IMR-90 (cell line): ENCODE data around the gene IMMP1L. TPM values are rescaled to one million over a fixed set of nuclear protein-coding genes. Genes with fewer than 3 reads are reported as not detected.

Experiments
- ATAC-seq: fragments of 200-7000 bp; cut with Tn5 transposase; 2 replicates; pipeline ENCODE4 v1.9.1; 2020; ENCODE audit warnings: low read depth, mild to moderate bottlenecking, moderate library complexity
- BruUV-seq: library from RNA; stranded (reverse); fragments of 400-500 nt; replicated peaks from 2 replicates; lab custom pipeline; 2021; lab: Mats Ljungman, UMichigan
- CTCF ChIA-PET: fragments of 300-600 bp; formaldehyde crosslinking; extraction: SDS; loops from one replicate; lab custom pipeline; 2021; ENCODE audit warnings: antibody characterized with exemption; lab: Yijun Ruan, JAX
- POLR2A ChIA-PET: fragments of 300-600 bp; sonication (Branson Sonifier 250); formaldehyde crosslinking; loops from one replicate; lab custom pipeline; 2022; ENCODE audit warnings: antibody characterized with exemption; ENCODE audit not compliant: unreplicated experiment; lab: Charles Lee
- DNase-seq: peaks from one replicate; pipeline ENCODE4 v3.0.0; 2013
- H2AFZ ChIP-seq: replicated peaks from 2 replicates; pipeline ENCODE3; 2013; ENCODE audit warnings: low read length, mild to moderate bottlenecking; ENCODE audit not compliant: poor library complexity
- H2AK5ac ChIP-seq: 2 replicates; pipeline ENCODE4 v1.6.1; 2013; ENCODE audit warnings: low read depth, low read length, inconsistent platforms
- H2AK9ac ChIP-seq: replicated peaks from 2 replicates; pipeline ENCODE3; 2013; ENCODE audit warnings: mild to moderate bottlenecking, low read depth, low read length, moderate library complexity; ENCODE audit not compliant: poor library complexity
- H2BK120ac ChIP-seq: 2 replicates; pipeline ENCODE4 v1.6.1; 2013; ENCODE audit warnings: low read depth, low read length, inconsistent platforms
- H2BK15ac ChIP-seq: 3 replicates; pipeline ENCODE4 v1.6.1; 2013; ENCODE audit warnings: low read depth, low read length, inconsistent platforms
- H2BK20ac ChIP-seq: 2 replicates; pipeline ENCODE4 v1.6.1; 2013; ENCODE audit warnings: low read depth, mild to moderate bottlenecking, inconsistent platforms, low read length, moderate library complexity
- H2BK5ac ChIP-seq: 2 replicates; pipeline ENCODE4 v1.6.1; 2013; ENCODE audit warnings: mild to moderate bottlenecking, low read depth, low read length, inconsistent platforms; ENCODE audit not compliant: poor library complexity, severe bottlenecking
- H3K14ac ChIP-seq: replicated peaks from 2 replicates; pipeline ENCODE4 v1.6.1; 2013; ENCODE audit warnings: low read depth, low read length, inconsistent platforms
- H3K18ac ChIP-seq: 2 replicates; pipeline ENCODE4 v1.6.1; 2013; ENCODE audit warnings: low read depth, low read length, control low read depth
- H3K23ac ChIP-seq: 2 replicates; pipeline ENCODE4 v1.6.1; 2013; ENCODE audit warnings: low read depth, low read length, inconsistent platforms
- H3K27ac ChIP-seq: 2 replicates; pipeline ENCODE4 v1.5.1; 2013; ENCODE audit warnings: mild to moderate bottlenecking, control low read depth, low read length; ENCODE audit not compliant: insufficient read depth
- H3K27me3 ChIP-seq: 2 replicates; pipeline ENCODE4 v1.6.1; 2013; ENCODE audit warnings: low read length; ENCODE audit not compliant: control insufficient read depth, insufficient read depth
- H3K36me3 ChIP-seq: 2 replicates; pipeline ENCODE4 v1.6.1; 2013; ENCODE audit warnings: low read length, mixed read lengths; ENCODE audit not compliant: control insufficient read depth, insufficient read depth
- H3K4ac ChIP-seq: 2 replicates; pipeline ENCODE4 v1.6.1; 2013; ENCODE audit warnings: low read depth, low read length, inconsistent platforms
- H3K4me1 ChIP-seq: 2 replicates; pipeline ENCODE4 v1.6.1; 2013; ENCODE audit warnings: low read length, mixed read lengths; ENCODE audit not compliant: control insufficient read depth, insufficient read depth
- H3K4me2 ChIP-seq: 2 replicates; pipeline ENCODE4 v1.6.1; 2013; ENCODE audit warnings: low read depth, mild to moderate bottlenecking, control low read depth, low read length, moderate library complexity
- H3K4me3 ChIP-seq: 2 replicates; pipeline ENCODE4 v1.5.1; 2013; ENCODE audit warnings: low read depth, mild to moderate bottlenecking, control low read depth, low read length, moderate library complexity; ENCODE audit not compliant: insufficient read depth
- H3K56ac ChIP-seq: 2 replicates; pipeline ENCODE4 v1.6.1; 2013; ENCODE audit warnings: low read length, inconsistent platforms; ENCODE audit not compliant: insufficient read depth; ENCODE audit errors: extremely low read depth
- H3K79me1 ChIP-seq, 2 experiments: 2 replicates each; pipeline ENCODE4 v1.6.1; 2013; ENCODE audit warnings: low read length in 2 of 2, inconsistent platforms in 1 of 2, low read depth in 1 of 2
- H3K9ac ChIP-seq: 2 replicates; pipeline ENCODE4 v1.6.1; 2013; ENCODE audit warnings: low read depth, low read length, control low read depth
- H3K9me1 ChIP-seq: 2 replicates; pipeline ENCODE4 v1.6.1; 2013; ENCODE audit warnings: low read length, inconsistent platforms; ENCODE audit not compliant: insufficient read depth
- H3K9me3 ChIP-seq: 2 replicates; pipeline ENCODE4 v1.6.1; 2013; ENCODE audit warnings: low read length; ENCODE audit not compliant: control insufficient read depth, insufficient read depth
- H4K20me1 ChIP-seq: 2 replicates; pipeline ENCODE4 v1.6.1; 2013; ENCODE audit warnings: low read length, inconsistent platforms; ENCODE audit not compliant: insufficient read depth
- H4K5ac ChIP-seq: 2 replicates; pipeline ENCODE4 v1.6.1; 2013; ENCODE audit warnings: mild to moderate bottlenecking, low read depth, low read length, control low read depth
- H4K8ac ChIP-seq, 2 experiments: 2 replicates each; pipeline ENCODE4 v1.6.1; 2013; ENCODE audit warnings: low read depth in 2 of 2, low read length in 2 of 2, control low read depth in 1 of 2, inconsistent platforms in 1 of 2
- H4K91ac ChIP-seq: 2 replicates; pipeline ENCODE4 v1.6.1; 2013; ENCODE audit warnings: low read depth, low read length, inconsistent platforms; ENCODE audit not compliant: insufficient read depth
- BHLHE40 ChIP-seq: fragments of 150-350 bp; IDR thresholded peaks from 2 replicates; pipeline ENCODE4 v1.6.1; 2016; ENCODE audit warnings: mild to moderate bottlenecking, low read depth, low read length
- FOS ChIP-seq: fragments of 150-350 bp; IDR thresholded peaks from 2 replicates; pipeline ENCODE4 v1.6.1; 2016; ENCODE audit warnings: low read depth, low read length
- MXI1 ChIP-seq: IDR thresholded peaks from 2 replicates; pipeline ENCODE4 v1.6.1; 2012; ENCODE audit warnings: low read depth, mild to moderate bottlenecking, low read length, moderate library complexity, borderline replicate concordance
- NFE2L2 ChIP-seq: fragments of 150-350 bp; IDR thresholded peaks from 2 replicates; pipeline ENCODE4 v1.6.1; 2016; ENCODE audit warnings: low read depth, mild to moderate bottlenecking, low read length
- POLR2A ChIP-seq: IDR thresholded peaks from 2 replicates; pipeline ENCODE4 v1.6.1; 2012; ENCODE audit warnings: mild to moderate bottlenecking, low read depth, low read length
- RAD21 ChIP-seq: IDR thresholded peaks from 2 replicates; pipeline ENCODE4 v1.6.1; 2012; ENCODE audit warnings: low read length, improper control_type of control experiment
- RCOR1 ChIP-seq: IDR thresholded peaks from 2 replicates; pipeline ENCODE4 v1.6.1; 2012; ENCODE audit warnings: mild to moderate bottlenecking, low read length, improper control_type of control experiment; ENCODE audit not compliant: insufficient replicate concordance
- SMC3 ChIP-seq: fragments of 150-350 bp; IDR thresholded peaks from 2 replicates; pipeline ENCODE4 v1.6.1; 2016; ENCODE audit warnings: low read depth, mild to moderate bottlenecking, antibody characterized with exemption, low read length, moderate library complexity
- WGBS, 2 experiments: methylation state at CpG; one replicate each; pipeline versions ENCODE4 v1.1.5 to v1.1.7; 2013; ENCODE audit warnings: missing lambda C conversion rate in 2 of 2; ENCODE audit not compliant: insufficient read length in 1 of 2; ENCODE audit errors: extremely low coverage in 2 of 2; 5-methylcytosine and 5-hydroxymethylcytosine counted together
- dilution Hi-C: fragments of 300-500 bp; cut with HindIII; formaldehyde crosslinking; loops from one replicate; pipeline ENCODE4 v1.14.3; 2018; ENCODE audit warnings: low sequenced_read_pairs; ENCODE audit not compliant: unreplicated experiment
- in situ Hi-C: fragments of 300-500 bp; cut with MboI; formaldehyde crosslinking; loops from 3 replicates; pipeline ENCODE4 v1.14.3; 2019; ENCODE audit warnings: low sequenced_read_pairs, inconsistent platforms, mixed read lengths
- intact Hi-C: fragments of 100-400 bp; cut with micrococcal nuclease; formaldehyde crosslinking; loops from 2 replicates; pipeline ENCODE4 v1.10.0; 2022
- polyA plus RNA-seq, 3 experiments: library from polyadenylated mRNA; depleted of rRNA; stranded (reverse); fragments of >200 nt; gene quantifications; 2 replicates each; pipeline ENCODE4 v1.2.3, GENCODE V29; 2012; ENCODE audit warnings: low replicate concordance in 1 of 3
- total RNA-seq: library from RNA; depleted of rRNA; stranded (reverse); fragments of >200 nt; gene quantifications from 2 replicates; pipeline ENCODE4 v1.2.3, GENCODE V29; 2012
- TF ChIP-seq, protein P1 (sequence below): conservative IDR thresholded peaks from 2 replicates; pipeline ENCODE4 v1.5.1; 2012; ENCODE audit warnings: mild to moderate bottlenecking, low read depth, low read length, improper control_type of control experiment

The IMMP1L gene
- total and polyA plus RNA-seq, 2 of the 4 experiments (the other 2 are of a cell fraction), result 5.0 to 10.7 TPM

DNA sequence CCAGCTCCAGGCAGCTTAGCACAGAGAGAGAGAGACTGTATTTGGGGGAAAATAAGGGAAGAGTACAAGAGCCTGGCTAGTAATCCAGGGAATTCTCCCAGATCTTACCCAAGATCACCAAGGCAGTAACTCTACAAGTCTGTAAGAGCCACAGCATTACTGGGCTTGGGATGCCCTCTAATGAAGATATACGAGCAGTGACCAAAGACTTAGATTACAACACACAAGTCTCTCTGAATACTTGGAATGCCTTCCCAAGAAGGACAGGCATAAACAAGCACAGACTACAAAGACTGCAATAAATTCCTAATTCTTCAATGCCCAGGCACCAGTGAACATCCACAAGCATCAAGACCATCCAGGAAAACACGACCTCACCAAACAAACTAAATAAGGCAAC, 122.0 kb downstream of the IMMP1L start:
- Histone ChIP-seq H2BK20ac (no peak overlapping the region), H4K8ac (no peak overlapping the region), H3K23ac (no peak overlapping the region), H3K36me3 (no peaks in the 10 kb centered on the region), H4K20me1 (no peaks in the 10 kb centered on the region), H2BK120ac (no peak overlapping the region), H4K91ac (no peak overlapping the region), H3K4me3 (no peak overlapping the region), H3K79me1 (peaks cover 0 to 3% of the 10 kb centered on the region in 2 experiments; a peak in 1 of 4 replicates), H2AK5ac (no peak overlapping the region), H4K5ac (no peak overlapping the region), H3K4ac (no peak overlapping the region), H3K56ac (no peak overlapping the region), H3K9me3 (no peaks in the 10 kb centered on the region), H3K4me1 (peaks cover 2% of the 10 kb centered on the region), H2AFZ (no peak overlapping the region), H2BK15ac (no peak overlapping the region), H2AK9ac (no peak overlapping the region), H3K18ac (no peak overlapping the region), H3K4me2 (no peak overlapping the region), H2BK5ac (no peak overlapping the region), H3K27me3 (no peaks in the 10 kb centered on the region), H3K9ac (no peak overlapping the region), H3K27ac (no peak overlapping the region), H3K14ac (no peak overlapping the region), H3K9me1 (peaks cover 15% of the 10 kb centered on the region; the same call in 1 of the 2 replicates)
- WGBS, 2 experiments, result no CpG with 5 or more reads among the region's 2 CpGs
- CTCF ChIA-PET, result no interaction called here
- dilution Hi-C loops, result no loop called here
- intact Hi-C loops, result no loop called here
- in situ Hi-C loops, result no loop called here
- POLR2A ChIA-PET, result interaction anchor here (0.7 kb wide), 1 partner anchor 14 kb away, joined by 4 read pairs; no protein-coding TSS in a partner anchor
- ATAC-seq (peak; percentile 59), DNase-seq (peak; percentile 16)
- TF ChIP-seq MXI1 (no peak), FOS (no peak), BHLHE40 (no peak), SMC3 (no peak), RAD21 (no peak), NFE2L2 (no peak), POLR2A (no peak), RCOR1 (no peak)
- TF ChIP-seq, protein P1, sequence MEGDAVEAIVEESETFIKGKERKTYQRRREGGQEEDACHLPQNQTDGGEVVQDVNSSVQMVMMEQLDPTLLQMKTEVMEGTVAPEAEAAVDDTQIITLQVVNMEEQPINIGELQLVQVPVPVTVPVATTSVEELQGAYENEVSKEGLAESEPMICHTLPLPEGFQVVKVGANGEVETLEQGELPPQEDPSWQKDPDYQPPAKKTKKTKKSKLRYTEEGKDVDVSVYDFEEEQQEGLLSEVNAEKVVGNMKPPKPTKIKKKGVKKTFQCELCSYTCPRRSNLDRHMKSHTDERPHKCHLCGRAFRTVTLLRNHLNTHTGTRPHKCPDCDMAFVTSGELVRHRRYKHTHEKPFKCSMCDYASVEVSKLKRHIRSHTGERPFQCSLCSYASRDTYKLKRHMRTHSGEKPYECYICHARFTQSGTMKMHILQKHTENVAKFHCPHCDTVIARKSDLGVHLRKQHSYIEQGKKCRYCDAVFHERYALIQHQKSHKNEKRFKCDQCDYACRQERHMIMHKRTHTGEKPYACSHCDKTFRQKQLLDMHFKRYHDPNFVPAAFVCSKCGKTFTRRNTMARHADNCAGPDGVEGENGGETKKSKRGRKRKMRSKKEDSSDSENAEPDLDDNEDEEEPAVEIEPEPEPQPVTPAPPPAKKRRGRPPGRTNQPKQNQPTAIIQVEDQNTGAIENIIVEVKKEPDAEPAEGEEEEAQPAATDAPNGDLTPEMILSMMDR, result no peak
- BruUV-seq, result no TSS peak
